B cell (primary cell): Measurements from ENCODE around the gene CCDC106. TPM values are rescaled to one million over a fixed set of nuclear protein-coding genes. Genes with fewer than 3 reads are reported as not detected.

ENCODE experiments used
- ATAC-seq: fragments of 200-7000 bp; cut with Tn5 transposase; one replicate; pipeline ENCODE4 v1.10.0; 2021; ENCODE audit warnings: low read depth, mild to moderate bottlenecking, moderate number of reproducible peaks, moderate library complexity
- CTCF ChIA-PET: fragments of 350-600 bp; sonication (Branson Sonifier 250); formaldehyde crosslinking; loops from one replicate; lab custom pipeline; 2021; ENCODE audit warnings: antibody characterized with exemption, inconsistent platforms; lab: Charles Lee
- POLR2A ChIA-PET: fragments of 350-600 bp; sonication (Branson Sonifier 250); formaldehyde crosslinking; loops from one replicate; lab custom pipeline; 2021; ENCODE audit warnings: antibody characterized with exemption; lab: Charles Lee
- DNase-seq: peaks from one replicate; pipeline ENCODE4 v3.0.0; 2013
- H2AFZ ChIP-seq: 2 replicates; pipeline ENCODE4 v1.6.1; 2012; ENCODE audit warnings: mild to moderate bottlenecking, low read depth, low read length; ENCODE audit not compliant: insufficient read depth, poor library complexity, severe bottlenecking
- H3K27ac ChIP-seq, 2 donors: 1 replicate in 1 of 2; 2 replicates in 1 of 2; pipeline ENCODE4 v1.5.1; 2012 to 2013; ENCODE audit warnings: low read length in 2 of 2, mild to moderate bottlenecking in 2 of 2, moderate library complexity in 1 of 2
- H3K27me3 ChIP-seq, 4 experiments: fragments of 200-600 bp in 1 of 4; sonication (generic) in 1 of 4; replicated peaks in 1 of 4; 1 replicate in 2 of 4; 2 replicates in 2 of 4; pipeline versions ENCODE4 v1.6.1 to v1.7.0; 2013 to 2016; ENCODE audit warnings: low read length in 3 of 4, mild to moderate bottlenecking in 2 of 4, mixed read lengths in 1 of 4, moderate library complexity in 1 of 4; ENCODE audit not compliant: insufficient read depth in 4 of 4, control insufficient read depth in 3 of 4; ENCODE audit errors: control extremely low read depth in 1 of 4
- H3K36me3 ChIP-seq, 2 experiments: replicated peaks in 1 of 2; 1 replicate in 1 of 2; 2 replicates in 1 of 2; pipeline versions ENCODE4 v1.6.1 to v1.7.1; 2013; ENCODE audit warnings: low read length in 1 of 2; ENCODE audit not compliant: insufficient read depth in 2 of 2, control insufficient read depth in 1 of 2; ENCODE audit errors: control extremely low read depth in 1 of 2, extremely low read depth in 1 of 2
- H3K4me1 ChIP-seq, 2 donors: fragments of 200-600 bp in 1 of 2; sonication (generic) in 1 of 2; 1 replicate in 1 of 2; 2 replicates in 1 of 2; pipeline versions ENCODE4 v1.5.1 to v1.6.1; 2013 to 2017; ENCODE audit warnings: low read length in 2 of 2; ENCODE audit not compliant: control insufficient read depth in 2 of 2, insufficient read depth in 2 of 2
- H3K4me2 ChIP-seq: replicated peaks from 2 replicates; pipeline ENCODE3; 2012; ENCODE audit warnings: mild to moderate bottlenecking, low read depth, low read length; ENCODE audit not compliant: poor library complexity, severe bottlenecking
- H3K4me3 ChIP-seq, 5 experiments: fragments of 200-600 bp in 1 of 5; sonication (generic) in 1 of 5; 1 replicate in 3 of 5; 2 replicates in 2 of 5; pipeline versions ENCODE4 v1.5.1 to v1.7.0; 2011 to 2016; ENCODE audit warnings: low read length in 4 of 5, mild to moderate bottlenecking in 4 of 5, low read depth in 2 of 5, control low read depth in 1 of 5, moderate library complexity in 1 of 5; ENCODE audit not compliant: insufficient read depth in 1 of 5; ENCODE audit errors: control extremely low read depth in 1 of 5, extremely low read depth in 1 of 5
- H3K79me2 ChIP-seq: fragments of 200-600 bp; sonication (generic); one replicate; pipeline ENCODE4 v1.6.0; 2016; ENCODE audit warnings: low read length; ENCODE audit not compliant: control insufficient read depth, insufficient read depth
- H3K9ac ChIP-seq: fragments of 200-600 bp; sonication (generic); 2 replicates; pipeline ENCODE4 v1.6.1; 2017; ENCODE audit warnings: mild to moderate bottlenecking, low read length, moderate library complexity
- H3K9me3 ChIP-seq, 3 donors: one replicate each; pipeline versions ENCODE4 v1.6.1 to v1.7.1; 2013; ENCODE audit warnings: low read length in 2 of 3; ENCODE audit not compliant: control insufficient read depth in 2 of 3, insufficient read depth in 1 of 3; ENCODE audit errors: control extremely low read depth in 1 of 3
- H4K20me1 ChIP-seq: 2 replicates; pipeline ENCODE4 v1.6.0; 2012; ENCODE audit warnings: mild to moderate bottlenecking, low read length; ENCODE audit not compliant: insufficient read depth, control insufficient read depth, poor library complexity, severe bottlenecking
- H3K27ac Mint-ChIP-seq: one replicate; pipeline ENCODE4 v1.8.0; 2021; ENCODE audit warnings: mixed read lengths
- H3K27me3 Mint-ChIP-seq: one replicate; pipeline ENCODE4 v1.8.0; 2021; ENCODE audit warnings: mixed read lengths
- H3K4me1 Mint-ChIP-seq: one replicate; pipeline ENCODE4 v1.8.0; 2021; ENCODE audit warnings: mixed read lengths
- H3K4me3 Mint-ChIP-seq: one replicate; pipeline ENCODE4 v1.8.0; 2021; ENCODE audit warnings: mixed read lengths
- H3K9me3 Mint-ChIP-seq: one replicate; pipeline ENCODE4 v1.8.0; 2022; ENCODE audit warnings: mixed read lengths; ENCODE audit not compliant: insufficient read depth
- EZH2 ChIP-seq: IDR thresholded peaks from 2 replicates; pipeline ENCODE4 v1.6.1; 2012; ENCODE audit warnings: borderline replicate concordance, low read depth, mild to moderate bottlenecking, moderate library complexity, low read length; ENCODE audit not compliant: insufficient read depth, poor library complexity, severe bottlenecking
- WGBS: methylation state at CpG from one replicate; pipeline ENCODE4 v1.1.5; 2013; ENCODE audit warnings: missing lambda C conversion rate; ENCODE audit not compliant: insufficient coverage; 5-methylcytosine and 5-hydroxymethylcytosine counted together
- intact Hi-C: fragments of 100-400 bp; cut with micrococcal nuclease; formaldehyde crosslinking; loops from one replicate; pipeline ENCODE4 v1.10.0; 2022
- polyA plus RNA-seq: library from polyadenylated mRNA; depleted of rRNA; stranded (reverse); fragments of >200 nt; gene quantifications from 2 replicates; pipeline ENCODE4 v1.2.3, GENCODE V29; 2012
- total RNA-seq, 2 donors: library from RNA; stranded (reverse); fragments of 120-200 nt in 1 of 2; gene quantifications; 1 replicate in 1 of 2; 2 replicates in 1 of 2; pipeline versions ENCODE4 v1.2.3 to v1.2.4, GENCODE V29; 2013 to 2022
- TF ChIP-seq, protein P1 (sequence below): fragments of 200-600 bp; IDR thresholded peaks from one replicate; pipeline ENCODE4 v1.8.0; 2022; ENCODE audit warnings: antibody characterized with exemption, mild to moderate bottlenecking

Gene CCDC106
- total and polyA plus RNA-seq, 2 donors (not counting 1 experiment from before 2014, with no cell fraction given) = 25.2 to 52.1 TPM

DNA sequence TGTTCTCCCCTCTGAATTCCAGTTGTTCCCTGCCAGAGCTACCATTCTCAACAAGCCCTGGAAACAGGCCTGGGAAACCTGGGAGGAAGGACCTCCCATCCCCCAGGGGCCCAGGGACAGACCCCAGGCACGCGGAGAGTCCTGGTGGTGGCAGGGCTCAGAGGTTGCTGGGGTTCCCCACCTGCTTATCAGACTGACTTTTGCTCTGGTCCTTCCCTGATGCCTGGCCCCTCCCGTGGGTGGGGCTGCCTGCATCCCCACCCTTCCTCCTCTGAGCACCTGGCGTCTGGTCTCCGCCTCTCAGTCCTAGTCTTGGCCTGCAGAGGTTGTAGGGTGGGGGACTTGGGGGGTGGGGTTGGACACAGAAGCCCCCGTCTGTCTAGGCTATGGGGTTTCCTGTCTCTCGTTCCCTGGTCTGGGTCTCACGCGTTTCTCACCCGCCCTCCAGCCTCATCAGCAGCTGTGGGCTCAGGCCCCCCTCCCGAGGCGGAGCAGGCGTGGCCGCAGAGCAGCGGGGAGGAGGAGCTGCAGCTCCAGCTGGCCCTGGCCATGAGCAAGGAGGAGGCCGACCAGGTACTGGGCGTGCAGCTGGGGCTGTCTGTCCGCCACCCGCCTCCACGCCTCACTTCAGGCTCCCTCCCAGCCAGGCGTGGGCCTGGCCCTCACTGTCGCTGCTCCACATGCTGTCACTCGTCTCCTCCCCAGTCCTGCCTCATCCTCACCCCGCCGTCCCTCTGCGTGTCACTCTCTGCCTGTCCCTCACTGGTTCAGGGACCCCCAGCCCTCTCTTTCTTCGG lies 40.6 kb downstream of the CCDC106 start:
- Histone ChIP-seq H3K79me2 (peaks cover 67% of the 10 kb centered on the region), H3K4me1 (peaks cover 9 to 30% of the 10 kb centered on the region in 2 donors), H3K36me3 (peaks cover 0 to 90% of the 10 kb centered on the region in 2 experiments), H3K9me3 (no peaks in the 10 kb centered on the region), H3K4me3 (no peak overlapping the region), H3K9ac (no peak overlapping the region), H2AFZ (no peak overlapping the region), H3K27ac (peak overlapping the region; percentile 6 to 23), H3K27me3 (no peaks in the 10 kb centered on the region), H4K20me1 (peaks cover 91% of the 10 kb centered on the region), H3K4me2 (peak overlapping the region; percentile 39)
- Mint-ChIP-seq H3K27me3 (no peaks in the 10 kb centered on the region), H3K9me3 (no peaks in the 10 kb centered on the region), H3K4me3 (no peak overlapping the region), H3K27ac (peak overlapping the region; percentile 56), H3K4me1 (peaks cover 37% of the 10 kb centered on the region)
- intact Hi-C loops = no loop called here
- DNase-seq (peak; percentile 52), ATAC-seq (peak; percentile 51)
- TF ChIP-seq, protein P1, sequence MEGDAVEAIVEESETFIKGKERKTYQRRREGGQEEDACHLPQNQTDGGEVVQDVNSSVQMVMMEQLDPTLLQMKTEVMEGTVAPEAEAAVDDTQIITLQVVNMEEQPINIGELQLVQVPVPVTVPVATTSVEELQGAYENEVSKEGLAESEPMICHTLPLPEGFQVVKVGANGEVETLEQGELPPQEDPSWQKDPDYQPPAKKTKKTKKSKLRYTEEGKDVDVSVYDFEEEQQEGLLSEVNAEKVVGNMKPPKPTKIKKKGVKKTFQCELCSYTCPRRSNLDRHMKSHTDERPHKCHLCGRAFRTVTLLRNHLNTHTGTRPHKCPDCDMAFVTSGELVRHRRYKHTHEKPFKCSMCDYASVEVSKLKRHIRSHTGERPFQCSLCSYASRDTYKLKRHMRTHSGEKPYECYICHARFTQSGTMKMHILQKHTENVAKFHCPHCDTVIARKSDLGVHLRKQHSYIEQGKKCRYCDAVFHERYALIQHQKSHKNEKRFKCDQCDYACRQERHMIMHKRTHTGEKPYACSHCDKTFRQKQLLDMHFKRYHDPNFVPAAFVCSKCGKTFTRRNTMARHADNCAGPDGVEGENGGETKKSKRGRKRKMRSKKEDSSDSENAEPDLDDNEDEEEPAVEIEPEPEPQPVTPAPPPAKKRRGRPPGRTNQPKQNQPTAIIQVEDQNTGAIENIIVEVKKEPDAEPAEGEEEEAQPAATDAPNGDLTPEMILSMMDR = no peak
- TF ChIP-seq EZH2 = no peak
- CTCF ChIA-PET = no interaction called here
- 78% methylated on average over 23 of the region's 27 CpGs for WGBS
- POLR2A ChIA-PET = no interaction called here

DNA sequence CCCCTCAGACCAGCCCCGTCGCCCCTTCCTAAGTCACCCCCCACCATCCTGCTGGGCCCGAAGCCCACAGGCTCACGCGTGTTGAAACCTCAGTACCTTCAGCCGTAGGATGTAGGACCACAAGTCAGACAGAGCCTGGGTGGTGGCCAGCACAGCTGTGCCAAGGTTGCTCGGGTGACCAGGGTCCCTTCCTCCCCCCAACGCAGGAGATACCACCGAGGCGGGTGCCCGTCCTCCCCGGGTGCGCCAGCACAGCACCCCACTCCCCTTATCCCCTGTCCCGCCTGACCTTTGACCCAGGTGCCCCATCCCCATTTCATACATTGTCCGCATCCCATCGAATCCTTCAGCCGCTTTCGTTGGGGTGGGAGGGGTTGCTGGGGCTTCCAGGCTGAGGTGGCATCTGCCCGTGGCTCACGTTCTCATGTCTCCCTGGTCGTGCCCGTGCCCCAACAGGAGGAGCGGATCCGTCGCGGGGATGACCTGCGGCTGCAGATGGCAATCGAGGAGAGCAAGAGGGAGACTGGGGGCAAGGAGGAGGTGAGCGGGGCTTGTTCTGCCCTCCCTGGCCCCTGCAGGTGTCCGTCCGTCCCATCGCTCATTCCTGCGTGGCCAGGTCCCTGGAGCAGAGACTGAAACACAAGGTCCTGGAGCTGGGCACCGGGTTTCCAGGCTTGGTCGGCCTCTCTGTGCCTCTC lies 41.5 kb downstream of the CCDC106 start:
- Histone ChIP-seq H3K9me3 (no peaks in the 10 kb centered on the region), H3K27ac (no peak overlapping the region), H3K79me2 (peaks cover 58% of the 10 kb centered on the region), H2AFZ (no peak overlapping the region), H3K4me2 (no peak overlapping the region), H3K36me3 (peaks cover 0 to 89% of the 10 kb centered on the region in 2 experiments), H3K4me3 (no peak overlapping the region), H3K27me3 (no peaks in the 10 kb centered on the region), H3K9ac (no peak overlapping the region), H3K4me1 (peaks cover 9 to 30% of the 10 kb centered on the region in 2 donors), H4K20me1 (peaks cover 82% of the 10 kb centered on the region)
- H3K27ac Mint-ChIP-seq = no peak overlapping the region
- no peak for ATAC-seq
- no peaks in the 10 kb centered on the region for H3K27me3 Mint-ChIP-seq
- CTCF ChIA-PET = no interaction called here
- TF ChIP-seq, protein P1 = no peak
- no peak for TF ChIP-seq EZH2
- WGBS = 99% methylated on average over 32 of the region's 35 CpGs
- H3K4me1 Mint-ChIP-seq = peaks cover 33% of the 10 kb centered on the region
- intact Hi-C loops = no loop called here
- no peak for DNase-seq
- no peak overlapping the region for H3K4me3 Mint-ChIP-seq
- POLR2A ChIA-PET = no interaction called here
- H3K9me3 Mint-ChIP-seq = no peaks in the 10 kb centered on the region
